ENCODE results near the gene TAOK2. TPM values are rescaled to one million over a fixed set of nuclear protein-coding genes. Genes with fewer than 3 reads are reported as not detected.

Gene TAOK2
- polyA plus RNA-seq, 3 donors: 1.1 to 19.2 (median 2.3) TPM

GRCh38 chr16:30003670-30004423, 30.2 kb downstream of the TAOK2 start:
- Mint-ChIP-seq H3K27me3 (ENCODE audit: low read depth in 3 of 3) (peaks cover 3 to 8% (median 3%) of the 10 kb centered on the region in 3 donors), H3K4me3 (no peak overlapping the region), H3K27ac (peak overlapping the region in 3 of 7 donors; percentile 8 to 63 (median 48)), H3K9me3 (peaks cover 0 to 2% (median 0%) of the 10 kb centered on the region in 7 donors), H3K36me3 (peaks cover 36 to 53% of the 10 kb centered on the region in 2 donors), H3K4me1 (no peaks in the 10 kb centered on the region)
- peaks cover 8% of the 10 kb centered on the region for H4K20me1 ChIP-seq (ENCODE audit: insufficient read depth, low read length)
- no peak for DNase-seq
- no peaks in the 10 kb centered on the region for H3K9me3 ChIP-seq (replicated peaks in 1 of 2; ENCODE audit: control insufficient read depth in 1 of 2, insufficient read depth in 1 of 2, low read length in 2 of 2)
- no peak overlapping the region for H3K9ac ChIP-seq (ENCODE audit: insufficient read depth, low read length, poor library complexity, severe bottlenecking)
- no peak overlapping the region for H3K4me3 ChIP-seq (replicated peaks in 1 of 3; ENCODE audit: low read depth in 2 of 3, low read length in 3 of 3)
- intact Hi-C loops (cut with micrococcal nuclease): no loop called here
- H3K79me2 ChIP-seq (ENCODE audit: insufficient read depth, low read length): no peaks in the 10 kb centered on the region
- H2AFZ ChIP-seq (ENCODE audit: insufficient read depth, low read depth, low read length, poor library complexity, severe bottlenecking): no peak overlapping the region
- TF ChIP-seq CTCF (IDR thresholded peaks at IDR 0.05): no peak
- peaks cover 14 to 48% of the 10 kb centered on the region in 2 donors for H3K36me3 ChIP-seq (replicated peaks in 1 of 2; ENCODE audit: control insufficient read depth in 1 of 2, insufficient read depth in 2 of 2, low read length in 2 of 2)
- no peak overlapping the region for H3K27ac ChIP-seq (ENCODE audit: low read depth in 1 of 2, low read length in 2 of 2)
- WGBS (ENCODE audit: insufficient coverage): 96% methylated on average over 10 of the region's 17 CpGs
- no peak overlapping the region for H3K4me2 ChIP-seq (replicated peaks; ENCODE audit: extremely low read depth, low read length, poor library complexity, severe bottlenecking)
- H3K4me1 ChIP-seq (ENCODE audit: control insufficient read depth in 1 of 2, insufficient read depth in 2 of 2, low read length in 2 of 2): no peaks in the 10 kb centered on the region
- H3K27me3 ChIP-seq (ENCODE audit: control insufficient read depth in 2 of 2, insufficient read depth in 2 of 2, low read length in 2 of 2): no peaks in the 10 kb centered on the region

GRCh38 chr16:30004424-30004776, 30.7 kb downstream of the TAOK2 start:
- Histone ChIP-seq H3K27me3 (ENCODE audit: control insufficient read depth in 2 of 2, insufficient read depth in 2 of 2, low read length in 2 of 2) (peaks cover 0 to 4% of the 10 kb centered on the region in 2 donors), H2AFZ (ENCODE audit: insufficient read depth, low read depth, low read length, poor library complexity, severe bottlenecking) (no peak overlapping the region), H3K4me2 (replicated peaks; ENCODE audit: extremely low read depth, low read length, poor library complexity, severe bottlenecking) (no peak overlapping the region), H3K4me3 (replicated peaks in 1 of 3; ENCODE audit: low read depth in 2 of 3, low read length in 3 of 3) (no peak overlapping the region), H3K27ac (ENCODE audit: low read depth in 1 of 2, low read length in 2 of 2) (no peak overlapping the region), H3K9me3 (replicated peaks in 1 of 2; ENCODE audit: control insufficient read depth in 1 of 2, insufficient read depth in 1 of 2, low read length in 2 of 2) (no peaks in the 10 kb centered on the region), H4K20me1 (ENCODE audit: insufficient read depth, low read length) (peaks cover 8% of the 10 kb centered on the region), H3K9ac (ENCODE audit: insufficient read depth, low read length, poor library complexity, severe bottlenecking) (no peak overlapping the region), H3K79me2 (ENCODE audit: insufficient read depth, low read length) (no peaks in the 10 kb centered on the region), H3K36me3 (replicated peaks in 1 of 2; ENCODE audit: control insufficient read depth in 1 of 2, insufficient read depth in 2 of 2, low read length in 2 of 2) (peaks cover 14 to 44% of the 10 kb centered on the region in 2 donors), H3K4me1 (ENCODE audit: control insufficient read depth in 1 of 2, insufficient read depth in 2 of 2, low read length in 2 of 2) (no peaks in the 10 kb centered on the region)
- Mint-ChIP-seq H3K27me3 (ENCODE audit: low read depth in 3 of 3) (peaks cover 5 to 13% (median 8%) of the 10 kb centered on the region in 3 donors), H3K4me3 (no peak overlapping the region), H3K36me3 (peaks cover 31 to 48% of the 10 kb centered on the region in 2 donors), H3K27ac (no peak overlapping the region), H3K4me1 (no peaks in the 10 kb centered on the region), H3K9me3 (peaks cover 0 to 2% (median 0%) of the 10 kb centered on the region in 7 donors)
- DNase-seq: no peak
- WGBS (ENCODE audit: insufficient coverage): 76% methylated on average over 18 of the region's 19 CpGs
- TF ChIP-seq CTCF (IDR thresholded peaks at IDR 0.05): no peak
- intact Hi-C loops (cut with micrococcal nuclease): no loop called here
